GM19395 (cell line): Measurements from ENCODE around the gene PCED1A.
"Not testable (repeated sequence)": the region's sequence is repeated elsewhere in the genome, so short reads cannot be mapped to it uniquely, and the experiment has no call there.

ENCODE experiments used
- ATAC-seq: cut with Tn5 transposase; IDR thresholded peaks from one replicate; pipeline ENCODE4 v1.9.1; 2021; ENCODE audit warnings: mild to moderate bottlenecking, moderate library complexity; ENCODE audit not compliant: unreplicated experiment

PCED1A gene

GRCh38 chr20:2831206-2831605, 9.2 kb downstream of the PCED1A start:
- not testable (repeated sequence) for ATAC-seq

GRCh38 chr20:2829376-2829775, 11.1 kb downstream of the PCED1A start:
- ATAC-seq = no peak

- no peak for ATAC-seq
Observed at GRCh38 chr20:2826655-2827054, 13.8 kb downstream of the PCED1A start.

GRCh38 chr20:2825761-2826160, 14.7 kb downstream of the PCED1A start:
- ATAC-seq = no peak

- ATAC-seq = no peak
Observed at GRCh38 chr20:2822073-2822472, 18.4 kb downstream of the PCED1A start.

DNA sequence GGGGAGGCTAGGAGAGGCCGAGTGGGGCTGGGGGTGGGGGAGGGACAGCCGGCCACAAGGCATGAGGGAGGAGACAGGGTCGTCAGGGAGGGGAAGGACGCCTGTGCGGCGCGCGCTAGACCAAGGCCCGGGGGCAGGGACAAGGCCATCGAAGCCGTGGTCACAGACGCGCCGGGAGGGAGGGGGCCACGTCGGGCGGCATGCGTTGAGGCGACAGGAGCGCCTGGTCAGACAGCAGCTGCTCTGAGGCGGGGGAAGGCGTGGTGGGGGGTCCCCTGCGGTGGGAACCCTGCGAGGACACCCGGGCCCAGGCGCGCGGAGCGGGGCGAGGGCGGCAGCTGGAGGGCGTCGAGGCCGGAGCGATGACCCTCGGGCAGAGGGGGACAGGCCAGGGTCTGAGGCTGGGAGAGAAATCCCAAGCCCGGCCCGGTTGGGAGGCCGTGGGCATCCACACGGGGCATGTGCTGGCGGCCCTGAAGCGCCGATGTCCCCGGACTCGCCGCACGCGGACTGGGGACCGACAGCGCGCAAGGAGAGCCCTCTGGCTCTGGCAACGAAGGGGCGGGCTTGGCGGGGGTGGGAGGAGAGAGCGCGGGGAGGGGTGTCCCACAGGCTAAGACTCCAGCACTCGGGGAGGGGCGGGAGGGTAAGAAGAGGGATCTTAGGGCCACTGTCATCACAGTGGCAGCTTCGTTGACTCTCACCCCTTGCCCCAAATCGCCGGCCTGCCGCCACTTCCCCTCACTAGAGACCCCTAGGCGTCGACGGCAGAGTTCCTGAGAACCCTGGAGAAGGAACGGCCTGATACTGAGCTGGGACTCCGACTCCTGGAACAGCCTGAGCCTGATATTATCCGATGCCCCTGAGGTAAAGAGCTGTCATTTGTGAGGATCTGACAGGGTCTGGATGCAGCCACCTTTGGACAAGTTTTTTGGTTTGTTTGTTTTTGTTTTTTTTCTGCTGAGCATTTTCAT, 19.3 kb downstream of the PCED1A start:
- ATAC-seq = no peak

DNA sequence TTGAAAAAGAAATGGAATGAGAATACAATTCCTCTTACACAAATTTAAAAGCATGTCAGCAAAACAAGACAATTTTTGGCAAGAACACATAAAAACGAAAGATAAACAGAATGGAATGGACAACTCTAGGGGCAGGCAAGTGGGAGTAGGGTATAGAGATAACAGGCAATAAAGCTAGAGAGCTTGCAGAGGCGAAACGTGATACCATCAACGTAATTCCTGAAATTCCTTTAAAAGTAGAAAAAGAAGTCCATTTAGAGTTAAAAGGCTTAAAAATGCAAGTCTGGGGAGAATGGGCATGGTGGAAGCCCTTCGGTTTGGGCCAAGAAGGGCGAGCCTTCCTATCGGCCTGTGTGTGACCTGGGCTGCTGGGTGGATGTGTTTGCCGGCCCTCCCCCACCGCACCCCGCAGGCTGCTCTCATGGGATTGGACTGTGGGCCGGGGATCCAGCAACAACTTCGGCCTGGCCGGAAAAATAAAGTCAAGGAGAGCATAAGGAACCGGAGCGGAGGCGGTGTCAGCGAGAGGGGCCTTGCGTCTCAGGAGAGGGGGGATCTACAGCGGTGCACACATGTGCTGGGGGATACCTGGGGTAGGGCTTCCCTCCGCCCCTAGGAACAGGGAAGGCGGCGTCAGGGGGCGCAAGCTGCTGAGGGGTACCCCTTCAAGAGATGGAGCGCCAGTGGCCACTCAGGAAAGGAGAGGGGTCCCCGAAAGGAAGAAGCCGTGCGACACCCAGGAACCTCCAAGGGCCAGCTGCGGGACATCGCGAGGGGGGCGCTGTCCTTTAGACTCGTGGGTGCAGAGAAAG, 20.2 kb downstream of the PCED1A start:
- ATAC-seq = no peak

DNA sequence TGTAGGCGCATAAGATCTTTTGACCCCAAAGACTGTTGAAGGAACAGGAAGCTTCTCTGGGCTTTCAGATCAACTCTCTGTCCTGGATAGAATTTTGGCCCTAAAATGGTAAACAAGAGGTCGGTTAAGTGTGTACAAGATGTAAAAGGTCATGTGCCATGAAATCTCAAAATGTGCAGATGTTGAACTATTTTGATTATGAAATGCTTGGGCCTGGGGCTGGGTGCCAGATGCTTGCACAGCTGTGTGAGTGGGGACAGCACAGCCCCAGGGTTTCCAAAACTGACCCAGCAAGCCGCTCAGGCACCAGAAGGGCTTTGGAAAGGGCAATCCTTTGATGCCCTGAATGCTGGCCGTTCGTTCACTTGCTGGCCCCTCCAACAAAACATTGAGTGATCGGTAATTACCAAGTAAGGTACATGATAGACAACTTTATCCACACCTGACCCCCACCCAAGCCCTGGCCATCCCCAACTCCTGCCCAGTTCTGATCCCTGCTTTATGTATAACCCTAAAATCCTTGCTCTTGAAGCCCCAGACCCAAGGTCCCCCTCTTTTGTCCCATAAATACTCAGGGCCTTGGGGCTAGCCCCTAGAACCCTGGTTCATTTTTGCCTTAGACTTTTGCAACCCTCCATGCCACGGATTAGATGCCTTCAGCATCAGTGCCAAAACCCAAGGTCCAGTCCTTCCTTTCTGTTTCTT, 22.4 kb downstream of the PCED1A start:
- no peak for ATAC-seq

DNA sequence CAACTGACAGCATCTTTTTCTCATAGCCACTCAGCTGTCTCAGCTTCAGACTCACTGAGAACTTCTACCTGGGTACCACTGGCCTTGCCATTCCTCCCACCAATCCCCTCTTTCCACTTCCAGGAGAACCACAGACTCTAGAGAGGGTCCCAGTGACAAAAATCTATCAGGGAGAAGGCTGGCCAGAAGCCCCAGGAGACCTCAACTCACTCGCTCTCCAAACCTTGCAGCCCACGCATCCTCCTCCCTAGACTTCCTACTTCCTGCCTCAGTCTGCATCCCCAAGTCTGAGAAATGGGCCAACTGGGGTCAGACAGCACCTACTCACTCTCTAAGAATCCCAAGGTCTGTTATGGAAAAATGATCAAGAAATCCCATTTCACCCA, 23.1 kb downstream of the PCED1A start:
- no peak for ATAC-seq

DNA sequence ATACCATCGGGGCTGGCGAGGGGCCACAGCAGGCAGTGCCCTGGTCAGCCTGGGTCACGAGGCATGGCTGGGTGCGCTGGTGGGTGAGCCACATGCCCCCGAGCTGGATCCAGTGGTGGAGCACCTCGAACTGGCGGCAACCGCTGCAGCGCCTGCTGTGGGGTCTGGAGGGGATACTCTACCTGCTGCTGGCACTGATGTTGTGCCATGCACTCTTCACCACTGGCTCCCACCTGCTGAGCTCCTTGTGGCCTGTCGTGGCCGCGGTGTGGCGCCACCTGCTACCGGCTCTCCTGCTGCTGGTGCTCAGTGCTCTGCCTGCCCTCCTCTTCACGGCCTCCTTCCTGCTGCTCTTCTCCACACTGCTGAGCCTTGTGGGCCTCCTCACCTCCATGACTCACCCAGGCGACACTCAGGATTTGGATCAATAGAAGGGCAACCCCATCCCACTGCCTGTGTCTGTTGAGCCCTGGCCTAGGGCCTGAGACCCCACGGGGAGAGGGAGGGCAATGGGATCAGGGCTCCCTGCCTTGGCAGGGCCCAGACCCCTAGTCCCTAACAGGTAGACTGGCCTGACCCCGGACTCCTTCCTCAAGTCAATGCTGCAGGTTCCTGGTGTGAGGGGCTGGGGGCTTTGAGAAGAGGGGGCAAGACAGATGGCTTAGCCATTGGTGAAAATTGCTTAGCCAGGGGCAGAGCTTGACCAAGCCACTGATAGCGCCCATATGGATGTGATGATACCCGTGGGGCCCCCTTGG, 23.7 kb downstream of the PCED1A start:
- no peak for ATAC-seq

- ATAC-seq = no peak
Observed at GRCh38 chr20:2816030-2816582, 24.3 kb downstream of the PCED1A start, which contains the start of gene TMEM239. TMEM239 (plus strand) TSS chr20:2816364; CDS start chr20:2816555, 191 bp downstream.

- ATAC-seq = no peak
Observed at GRCh38 chr20:2815242-2815900, 25.1 kb downstream of the PCED1A start.

DNA sequence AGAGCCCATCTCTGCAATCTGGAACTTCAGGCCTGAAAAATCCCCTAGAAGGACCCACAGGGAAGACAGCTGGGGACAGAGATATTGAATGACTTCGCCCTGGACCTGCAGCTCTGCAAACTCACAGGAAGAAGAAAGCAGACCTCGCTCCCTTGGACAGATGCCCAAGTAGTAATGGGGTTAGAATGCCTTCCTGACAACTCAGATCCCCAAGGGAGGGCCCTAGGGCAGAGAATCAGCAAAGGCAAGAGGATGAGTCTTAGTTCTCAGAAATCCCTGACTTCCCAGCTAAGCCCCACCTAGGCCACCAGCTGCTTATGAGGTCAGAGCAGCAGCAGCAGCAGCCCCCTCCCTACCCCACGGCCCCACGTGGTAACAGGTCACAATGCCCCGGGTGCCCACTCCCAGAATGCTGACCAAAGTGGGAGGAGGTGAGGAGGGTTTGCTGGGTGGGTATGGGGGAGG, 25.8 kb downstream of the PCED1A start, which contains the start of gene C20orf141:
Gene C20orf141 (plus strand): TSS at position 401 of the 465 bp plus-strand sequence. CDS start 198 bp downstream, outside the sequence.
- no peak for ATAC-seq

DNA sequence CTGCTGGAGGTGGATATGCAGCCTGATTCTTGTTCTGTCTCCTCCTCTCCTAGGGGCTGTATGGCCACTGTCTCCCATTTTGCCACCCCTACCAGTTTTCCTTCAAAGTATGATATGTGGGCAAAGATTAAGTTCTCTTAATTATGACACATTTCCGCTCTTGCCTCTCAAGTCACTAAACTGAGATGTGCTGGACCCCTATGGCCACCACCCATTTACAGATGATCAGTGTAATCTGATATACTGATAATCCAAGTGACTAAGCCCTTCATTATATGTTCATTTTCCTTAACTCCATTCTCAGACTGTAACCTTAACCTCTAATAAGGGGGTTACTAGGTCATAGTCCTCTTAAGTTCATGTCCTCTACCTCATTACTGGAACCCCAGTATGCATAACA, 26.4 kb downstream of the PCED1A start:
- ATAC-seq = no peak

DNA sequence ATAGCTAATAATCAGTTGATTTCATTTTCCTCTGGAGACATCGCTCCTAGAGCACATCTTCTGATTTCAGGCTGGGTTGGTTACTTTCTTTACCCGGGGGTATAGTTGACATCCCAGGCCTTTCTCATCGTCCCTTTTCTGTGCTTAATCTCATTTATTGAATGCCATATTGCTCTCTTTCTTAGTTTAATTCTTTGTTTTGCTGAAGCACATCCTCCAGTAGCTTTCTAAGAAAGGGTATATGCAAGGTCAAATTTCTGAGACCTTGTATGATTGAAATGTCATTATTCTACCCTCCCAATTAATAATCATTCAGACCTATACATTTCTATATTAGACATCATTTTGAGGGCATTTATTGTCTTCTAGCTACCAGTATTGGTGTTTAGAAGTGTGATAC, 28.3 kb downstream of the PCED1A start:
- ATAC-seq = no peak

- no peak for ATAC-seq
Observed at GRCh38 chr20:2809690-2810089, 30.8 kb downstream of the PCED1A start.

DNA sequence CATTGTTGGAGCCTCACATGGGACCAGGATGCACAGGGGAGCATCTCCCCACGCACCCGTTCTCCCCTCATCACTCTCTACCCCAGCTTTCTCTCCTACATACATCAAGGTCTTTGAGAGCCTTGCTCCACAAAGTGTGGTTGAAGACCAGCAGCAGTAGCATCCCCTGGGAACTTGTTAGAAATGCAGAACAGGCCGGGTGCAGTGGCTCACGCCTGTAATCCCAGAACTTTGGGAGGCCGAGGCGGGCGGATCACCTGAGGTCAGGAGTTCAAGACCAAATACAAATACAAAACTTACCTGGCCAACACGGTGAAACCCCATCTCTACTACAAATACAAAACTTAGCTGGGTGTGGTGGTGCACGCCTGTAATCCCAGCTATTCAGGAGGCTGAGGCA, 32.5 kb downstream of the PCED1A start:
- ATAC-seq = not testable (repeated sequence)

GRCh38 chr20:2807019-2807418, 33.4 kb downstream of the PCED1A start:
- ATAC-seq = no peak

- ATAC-seq = no peak
Observed at GRCh38 chr20:2806351-2806701, 34.1 kb downstream of the PCED1A start.
